Esophagus squamous epithelium (tissue), 5 donors: ENCODE results near the gene ANKLE2. TPM values are rescaled to one million over a fixed set of nuclear protein-coding genes. Genes with fewer than 3 reads are reported as not detected.

ENCODE experiments used
- DNase-seq: peaks from one replicate; lab custom pipeline; 2025; lab: John Stamatoyannopoulos, UW
- H3K27ac ChIP-seq, 4 donors: fragments of 200-600 bp; sonication (generic); one replicate each; pipeline ENCODE4 v1.5.1; 2016 to 2019; ENCODE audit warnings: mild to moderate bottlenecking in 1 of 4
- H3K27me3 ChIP-seq, 4 donors: fragments of 200-600 bp; sonication (generic); 1 replicate in 3 of 4; 2 replicates in 1 of 4; pipeline versions ENCODE4 v1.5.1 to v1.6.0; 2017 to 2021; ENCODE audit warnings: antibody characterized with exemption in 1 of 4
- H3K36me3 ChIP-seq, 3 donors: fragments of 200-600 bp; sonication (generic); one replicate each; pipeline ENCODE4 v1.5.1; 2016 to 2019
- H3K4me1 ChIP-seq, 3 donors: fragments of 200-600 bp; sonication (generic); one replicate each; pipeline ENCODE4 v1.5.1; 2017 to 2019
- H3K4me3 ChIP-seq, 4 donors: fragments of 200-600 bp; sonication (generic); 1 replicate in 3 of 4; 2 replicates in 1 of 4; pipeline ENCODE4 v1.5.1; 2016 to 2019; ENCODE audit warnings: mild to moderate bottlenecking in 2 of 4, moderate library complexity in 1 of 4
- H3K9me3 ChIP-seq, 3 donors: fragments of 200-600 bp; sonication (generic); one replicate each; pipeline ENCODE4 v1.5.1; 2016 to 2019
- CTCF ChIP-seq, 6 experiments: fragments of 450-650 bp in 4 of 6; fragments of 200-600 bp in 2 of 6; sonication (generic) in 2 of 6; IDR thresholded peaks; one replicate each; pipeline ENCODE4 v1.5.1; 2016 to 2019; ENCODE audit warnings: antibody characterized with exemption in 6 of 6, mild to moderate bottlenecking in 4 of 6, moderate library complexity in 4 of 6
- POLR2A ChIP-seq, 4 donors: fragments of 450-650 bp; IDR thresholded peaks; one replicate each; pipeline ENCODE4 v1.6.1; 2017; ENCODE audit warnings: antibody characterized with exemption in 4 of 4, mild to moderate bottlenecking in 4 of 4, moderate library complexity in 3 of 4
- WGBS, 2 donors: methylation state at CpG; one replicate each; pipeline ENCODE4 v1.1.5; 2018; 5-methylcytosine and 5-hydroxymethylcytosine counted together
- intact Hi-C: fragments of 100-400 bp; cut with DNase I; formaldehyde crosslinking; loops from one replicate; pipeline ENCODE4 v1.15.0; 2022
- total RNA-seq, 4 donors: library from RNA; depleted of rRNA; stranded (reverse); fragments of >200 nt; gene quantifications; one replicate each; pipeline ENCODE4 v1.1.0, GENCODE V29; 2016
- donor health status: DM: yes; HTN: yes; CAD: no.

ANKLE2 gene
- total RNA-seq, 4 donors from 2014 or later, result 26.4 to 73.5 (median 57.7) TPM

DNA sequence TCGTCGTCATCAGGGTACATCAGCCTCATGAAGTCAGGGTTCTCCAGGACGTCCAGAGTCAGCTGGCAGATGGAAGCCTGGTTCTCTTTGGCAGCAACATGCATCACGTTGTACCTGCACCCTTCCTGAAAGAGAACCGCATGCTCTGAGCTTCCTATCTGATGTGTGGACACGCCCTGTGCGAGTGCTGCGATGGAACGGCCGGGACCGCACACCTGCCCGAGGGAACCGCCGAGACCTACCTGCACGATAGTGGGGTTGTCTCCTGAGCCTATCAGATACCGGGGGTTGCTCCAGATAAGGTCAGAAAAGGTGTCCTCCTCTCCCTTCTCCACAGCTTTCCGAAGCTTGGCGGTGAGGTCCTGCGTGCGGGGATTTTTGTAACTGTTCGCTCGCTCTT lies 13.7 kb downstream of the ANKLE2 start:
- intact Hi-C loops, result no loop called here
- no peak for DNase-seq
- WGBS, 2 donors, result 92 to 95% methylated on average over 16 to 21 of the region's 22 CpGs

DNA sequence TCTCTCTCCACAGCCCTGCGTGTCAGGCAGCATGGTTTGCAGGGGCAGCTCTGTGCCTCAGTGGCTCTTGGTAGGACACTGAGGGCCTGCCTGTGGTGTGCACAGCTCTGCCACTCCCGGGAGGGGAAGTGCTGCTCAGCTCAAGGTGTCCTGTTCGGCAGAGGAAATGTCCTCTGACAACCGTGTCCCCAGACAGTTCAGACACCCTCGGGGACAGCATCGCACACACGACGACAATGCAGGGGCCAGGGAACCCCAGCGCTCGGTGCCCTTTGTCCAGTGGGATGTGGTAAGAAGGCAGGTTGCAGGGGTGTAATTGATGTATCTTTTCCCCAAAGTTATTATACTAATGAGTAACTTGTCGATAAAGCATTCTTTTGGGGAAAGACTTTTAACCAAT lies 14.2 kb downstream of the ANKLE2 start:
- Histone ChIP-seq H3K4me1 (no peaks in the 10 kb centered on the region), H3K4me3 (no peak overlapping the region), H3K36me3 (peaks cover 50 to 100% (median 80%) of the 10 kb centered on the region in 3 donors), H3K9me3 (no peaks in the 10 kb centered on the region), H3K27me3 (no peaks in the 10 kb centered on the region), H3K27ac (no peak overlapping the region)
- intact Hi-C loops, result no loop called here
- no peak for TF ChIP-seq CTCF (IDR thresholded peaks at IDR 0.05)
- WGBS, 2 donors, result 91 to 100% methylated on average over 1 to 8 of the region's 11 CpGs
- no peak for DNase-seq

More for the DNA sequence above, 13.7 kb downstream of the ANKLE2 start:
- no peaks in the 10 kb centered on the region for H3K27me3 ChIP-seq
- H3K27ac ChIP-seq, result no peak overlapping the region
- no peaks in the 10 kb centered on the region for H3K9me3 ChIP-seq
- H3K36me3 ChIP-seq, result peaks cover 53 to 100% (median 80%) of the 10 kb centered on the region in 3 donors
- TF ChIP-seq POLR2A (IDR thresholded peaks at IDR 0.05) (no peak), CTCF (IDR thresholded peaks at IDR 0.05) (no peak)
- H3K4me1 ChIP-seq, result no peaks in the 10 kb centered on the region
- H3K4me3 ChIP-seq, result no peak overlapping the region

DNA sequence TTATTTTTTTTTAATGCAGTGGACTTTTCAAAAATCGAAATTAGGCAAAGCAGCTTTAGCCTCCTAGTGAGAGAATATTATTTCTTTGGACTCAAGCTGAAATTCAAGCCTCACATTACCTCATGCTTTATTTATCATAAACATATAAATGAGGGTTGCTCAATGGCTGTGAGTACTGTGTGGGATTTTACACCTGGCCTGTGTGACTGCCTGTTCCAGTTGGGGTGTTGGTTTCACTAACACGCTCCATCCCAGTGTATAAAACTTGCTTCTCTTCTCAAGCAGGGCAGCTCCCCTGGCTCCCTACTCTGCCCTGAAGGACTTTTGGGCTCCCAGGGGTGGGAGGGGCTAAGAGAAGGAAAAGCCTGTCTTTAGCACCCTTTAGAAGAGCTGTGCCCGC lies 15.0 kb downstream of the ANKLE2 start:
- no peaks in the 10 kb centered on the region for H3K27me3 ChIP-seq
- H3K27ac ChIP-seq, result no peak overlapping the region
- H3K9me3 ChIP-seq, result no peaks in the 10 kb centered on the region
- 75 to 100% methylated on average over 2 to 3 of the region's 3 CpGs for WGBS, 2 donors
- peaks cover 50 to 100% (median 82%) of the 10 kb centered on the region in 3 donors for H3K36me3 ChIP-seq
- no peak overlapping the region for H3K4me3 ChIP-seq
- intact Hi-C loops, result no loop called here
- no peak for TF ChIP-seq POLR2A (IDR thresholded peaks at IDR 0.05)
- TF ChIP-seq CTCF (IDR thresholded peaks at IDR 0.05), result no peak
- DNase-seq, result no peak
- H3K4me1 ChIP-seq, result no peaks in the 10 kb centered on the region

DNA sequence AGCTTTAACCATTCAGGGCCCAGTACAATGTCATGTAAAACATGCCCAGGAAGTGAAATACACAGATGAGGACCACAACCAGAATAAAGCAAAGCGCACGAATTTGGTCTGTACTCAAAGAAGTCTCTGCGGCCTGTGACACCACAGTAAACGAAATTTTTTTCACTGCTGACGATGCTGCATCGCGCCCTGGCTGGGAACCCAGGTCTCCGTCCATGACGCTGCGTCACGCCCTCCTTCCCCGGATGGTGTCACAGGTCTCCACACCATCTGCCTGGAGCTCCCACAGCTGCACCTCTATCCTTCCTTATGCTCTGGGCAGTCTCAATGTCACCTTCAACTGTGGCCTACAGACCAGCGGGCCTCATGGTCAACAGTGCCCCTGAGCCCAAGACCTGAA lies 17.8 kb downstream of the ANKLE2 start:
- DNase-seq, result no peak
- intact Hi-C loops, result no loop called here
- Histone ChIP-seq H3K4me1 (no peaks in the 10 kb centered on the region), H3K27ac (no peak overlapping the region), H3K4me3 (no peak overlapping the region), H3K9me3 (no peaks in the 10 kb centered on the region), H3K36me3 (peaks cover 50 to 100% (median 91%) of the 10 kb centered on the region in 3 donors), H3K27me3 (no peaks in the 10 kb centered on the region)
- 95 to 96% methylated on average over 13 of the region's 13 CpGs for WGBS, 2 donors
- TF ChIP-seq CTCF (IDR thresholded peaks at IDR 0.05), result no peak
- no peak for TF ChIP-seq POLR2A (IDR thresholded peaks at IDR 0.05)

- 78 to 88% methylated on average over 8 of the region's 8 CpGs for WGBS, 2 donors
- no peak overlapping the region for H3K27ac ChIP-seq
- intact Hi-C loops, result no loop called here
- peaks cover 43 to 100% (median 81%) of the 10 kb centered on the region in 3 donors for H3K36me3 ChIP-seq
- H3K4me3 ChIP-seq, result no peak overlapping the region
- TF ChIP-seq POLR2A (IDR thresholded peaks at IDR 0.05) (no peak), CTCF (IDR thresholded peaks at IDR 0.05) (no peak)
- no peaks in the 10 kb centered on the region for H3K4me1 ChIP-seq
- H3K9me3 ChIP-seq, result no peaks in the 10 kb centered on the region
- H3K27me3 ChIP-seq, result no peaks in the 10 kb centered on the region
- DNase-seq, result no peak
Measured at GRCh38 chr12:132741620-132742019, 20.0 kb downstream of the ANKLE2 start.
